Stimulated activated CD8-positive, alpha-beta memory T cell treated with anti-CD3 and anti-CD28 coated beads, Interleukin-15, amount 100 ng/mL, for 48 hours (primary cell): ENCODE data around the gene PPP1R2.

ENCODE experiments used
- DNase-seq, 2 donors: peaks; one replicate each; pipeline ENCODE4 v3.0.0-alpha.2; 2020; ENCODE audit warnings: low read depth in 2 of 2

PPP1R2 gene

DNA sequence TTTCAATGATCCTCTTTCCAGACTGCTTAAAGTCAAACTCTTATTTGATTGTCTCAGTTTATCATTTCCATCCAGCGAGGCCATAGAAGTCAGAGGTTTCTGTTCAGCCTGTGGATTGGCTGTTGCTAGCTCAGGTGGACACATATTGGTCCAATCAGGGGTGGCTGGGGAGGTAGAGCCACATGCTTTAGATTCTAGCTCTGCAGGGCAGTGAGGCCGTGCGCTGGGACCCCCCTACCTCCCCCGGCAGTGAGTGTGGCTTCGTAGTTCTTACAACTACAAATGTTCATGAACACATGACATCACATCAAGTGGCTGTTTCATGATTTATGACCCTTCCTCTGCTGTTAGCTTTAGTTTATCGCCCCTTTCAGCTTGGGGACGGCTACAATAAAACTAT is 22.6 kb upstream of the PPP1R2 start:
- DNase-seq = no peak

- no peak for DNase-seq
Measured at GRCh38 chr3:195563317-195563716, 20.2 kb upstream of the PPP1R2 start.

DNA sequence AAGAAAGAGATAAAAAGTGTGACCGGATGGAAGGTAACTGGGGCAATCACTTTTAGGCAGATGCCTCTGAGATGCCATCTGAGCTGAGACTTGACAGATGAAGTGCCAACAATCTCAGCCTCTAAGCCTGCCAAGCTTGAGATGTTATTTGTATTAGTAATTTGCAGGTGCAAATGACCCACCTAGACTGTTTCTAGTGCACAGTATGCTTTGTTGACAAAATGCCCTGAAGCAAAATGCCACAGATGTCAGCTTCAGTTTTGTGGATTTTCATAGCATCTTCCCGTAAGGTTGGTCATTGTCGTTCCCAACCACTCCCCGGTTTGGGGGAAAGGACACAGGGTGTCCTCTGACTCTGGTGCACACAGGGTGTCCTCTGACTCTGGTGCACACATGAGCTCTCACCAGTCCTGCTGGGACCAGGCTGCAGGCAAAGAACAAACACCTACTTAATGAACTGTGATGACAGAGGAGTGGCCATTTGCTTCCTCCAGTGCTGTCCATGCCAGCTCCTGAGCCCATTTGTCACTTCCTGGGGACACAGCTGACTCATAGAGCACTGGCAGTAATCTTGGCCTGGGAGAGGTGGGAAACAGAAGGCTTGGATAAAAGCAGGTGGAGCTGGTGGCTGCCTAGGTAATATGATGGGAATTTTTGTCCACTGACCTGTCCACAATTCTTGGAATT is 16.7 kb upstream of the PPP1R2 start:
- DNase-seq = no peak

DNA sequence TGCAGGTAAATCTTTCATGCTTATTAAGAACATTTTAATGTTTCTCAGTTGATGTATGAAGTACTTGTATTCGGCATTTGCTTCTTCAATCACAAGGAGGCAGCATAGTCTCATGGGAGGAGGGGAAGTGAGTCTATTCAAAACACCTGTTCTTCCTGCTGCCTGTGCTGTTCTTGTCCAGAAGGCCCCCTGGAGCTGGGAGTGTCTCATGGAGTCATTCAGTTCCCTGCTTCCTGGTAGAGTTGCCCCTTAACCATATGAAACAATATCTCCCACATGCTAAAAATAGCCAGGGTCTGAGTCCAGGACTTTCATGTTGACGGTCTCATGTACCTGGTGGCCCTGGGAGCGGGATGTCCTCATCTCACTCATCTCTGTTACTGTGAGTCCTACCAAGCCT is 15.5 kb upstream of the PPP1R2 start:
- DNase-seq = no peak

GRCh38 chr3:195557322-195557721 is 14.2 kb upstream of the PPP1R2 start:
- DNase-seq = no peak

DNA sequence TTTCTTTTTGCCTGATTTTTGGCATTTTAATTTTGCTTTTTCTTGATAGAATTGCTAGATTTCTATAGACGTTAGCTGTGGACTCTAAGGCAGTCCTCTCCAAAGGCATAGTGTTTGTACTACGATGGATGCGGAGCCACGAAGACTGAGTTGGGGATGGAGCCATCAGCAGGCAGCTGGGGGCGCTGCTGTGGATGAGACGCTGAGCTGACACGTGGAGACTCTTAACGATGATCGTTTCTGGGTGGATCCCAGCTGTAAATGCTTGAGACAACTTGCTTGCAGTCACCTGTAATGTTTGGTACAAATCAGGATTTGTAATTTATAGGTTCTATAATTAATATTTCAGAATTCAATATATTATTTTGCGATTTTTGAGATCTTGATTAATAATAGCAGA is 13.3 kb upstream of the PPP1R2 start:
- DNase-seq = no peak

DNA sequence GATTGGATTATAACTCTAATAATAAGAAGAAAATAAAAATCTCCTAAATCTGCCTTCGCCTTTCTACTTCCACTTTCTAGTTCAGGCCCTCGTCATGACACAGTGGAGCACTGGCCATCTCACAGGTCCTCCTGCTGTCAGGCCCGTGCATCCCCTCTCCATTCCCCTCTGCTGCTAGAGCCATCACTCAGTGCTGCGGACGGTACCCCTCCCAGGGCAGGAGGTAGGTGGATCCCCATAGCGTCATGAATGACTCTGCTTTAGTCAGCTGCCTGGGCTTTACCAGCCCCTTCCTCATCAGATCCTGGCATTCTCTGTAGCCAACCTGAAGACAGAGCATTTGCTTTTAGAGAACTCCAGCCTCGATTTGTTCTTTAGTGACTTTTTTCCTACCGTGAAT is 12.0 kb upstream of the PPP1R2 start:
- DNase-seq = no peak

DNA sequence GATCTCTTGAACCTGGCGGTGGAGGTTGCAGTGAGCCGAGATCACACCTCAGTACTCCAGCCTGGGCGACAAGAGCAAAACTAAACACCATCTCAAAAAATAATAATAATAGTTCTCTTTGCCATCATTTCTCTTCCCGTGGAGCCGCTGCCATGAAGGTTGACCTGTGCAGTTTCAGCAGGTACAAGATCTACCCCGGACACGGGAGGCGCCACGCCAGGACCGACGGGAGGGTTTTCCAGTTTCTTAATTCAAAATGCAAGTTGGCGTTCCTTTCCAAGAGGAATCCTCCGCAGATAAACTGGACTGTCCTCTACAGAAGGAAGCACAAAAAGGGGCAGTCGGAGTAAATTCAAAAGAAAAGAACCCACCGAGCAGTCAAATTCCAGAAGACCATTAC is 11.3 kb upstream of the PPP1R2 start:
- DNase-seq = no peak

- no peak for DNase-seq
Measured at GRCh38 chr3:195553268-195553667, 10.1 kb upstream of the PPP1R2 start.

GRCh38 chr3:195551381-195551978 is 8.4 kb upstream of the PPP1R2 start:
- DNase-seq = no peak

- no peak for DNase-seq
Measured at GRCh38 chr3:195550723-195551122, 7.6 kb upstream of the PPP1R2 start.

- DNase-seq = peak; percentile 55 to 63
Measured at GRCh38 chr3:195549931-195550519, 6.9 kb upstream of the PPP1R2 start.

DNA sequence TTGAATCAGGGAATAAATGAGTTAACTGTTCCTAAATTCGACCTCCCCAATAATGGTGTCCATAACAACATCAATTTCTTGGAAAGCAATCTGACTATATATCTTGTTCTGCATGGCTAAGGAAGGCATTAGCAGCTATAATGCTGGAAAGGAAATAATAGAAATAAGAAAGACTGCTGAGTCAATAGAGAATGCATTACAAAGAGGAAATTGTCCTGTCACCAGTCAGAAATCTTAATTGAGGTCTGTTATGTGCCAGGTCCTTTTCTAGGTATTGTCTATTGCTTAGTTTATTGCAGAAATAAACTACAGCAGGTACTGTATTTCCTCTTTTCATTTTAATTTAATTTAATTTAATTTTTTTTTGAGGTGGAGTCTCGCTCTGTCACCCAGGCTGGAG is 5.9 kb upstream of the PPP1R2 start:
- no peak for DNase-seq

GRCh38 chr3:195548501-195548900 is 5.4 kb upstream of the PPP1R2 start:
- DNase-seq = no peak

DNA sequence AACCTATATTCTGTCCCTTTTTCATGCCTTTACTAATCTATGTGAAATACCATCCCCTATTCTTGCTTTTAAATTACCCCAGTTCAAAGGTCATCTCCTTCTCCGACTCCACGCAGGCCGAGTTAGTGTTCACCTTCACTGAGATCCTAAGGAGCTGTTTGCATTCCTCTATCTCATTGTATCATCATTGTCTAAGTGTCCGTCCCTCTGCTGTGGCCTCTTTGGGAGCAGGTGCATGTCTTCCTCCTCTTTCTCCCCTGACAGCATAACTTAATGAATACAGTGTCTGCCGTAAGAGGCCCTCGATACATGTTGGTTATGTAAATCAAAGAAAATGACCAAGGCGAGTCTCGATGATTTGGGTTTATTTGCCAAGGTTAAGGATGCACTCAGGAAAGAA is 4.9 kb upstream of the PPP1R2 start:
- no peak for DNase-seq

DNA sequence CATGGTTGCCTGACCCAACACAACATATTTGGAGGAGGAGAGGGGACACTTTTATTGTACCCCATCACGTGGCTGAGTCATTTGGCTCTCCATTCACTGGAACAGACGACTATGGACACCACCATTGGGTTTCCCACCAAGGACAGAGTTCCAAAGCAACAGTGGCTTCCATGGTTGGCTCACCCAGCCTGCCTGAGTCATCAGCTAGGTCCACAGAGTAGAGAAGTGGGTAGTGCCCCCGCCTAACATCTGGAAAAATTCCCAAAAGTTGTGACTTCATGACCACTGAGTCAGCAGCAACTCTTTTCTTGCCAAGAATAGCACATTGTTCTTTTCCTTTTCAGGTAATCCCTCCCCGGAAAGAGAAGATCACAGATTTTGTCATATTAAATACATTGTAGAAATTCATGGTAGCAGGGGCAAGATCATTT is 3.0 kb upstream of the PPP1R2 start:
- no peak for DNase-seq

- no peak for DNase-seq
Measured at GRCh38 chr3:195544634-195545033, 1.5 kb upstream of the PPP1R2 start.

- DNase-seq = no peak
Measured at GRCh38 chr3:195544230-195544536, 1.1 kb upstream of the PPP1R2 start.

- no peak for DNase-seq
Measured at GRCh38 chr3:195543500-195544229, 540 bp upstream of the PPP1R2 start.

GRCh38 chr3:195542316-195542697 is 818 bp downstream of the PPP1R2 start:
- DNase-seq = no peak

DNA sequence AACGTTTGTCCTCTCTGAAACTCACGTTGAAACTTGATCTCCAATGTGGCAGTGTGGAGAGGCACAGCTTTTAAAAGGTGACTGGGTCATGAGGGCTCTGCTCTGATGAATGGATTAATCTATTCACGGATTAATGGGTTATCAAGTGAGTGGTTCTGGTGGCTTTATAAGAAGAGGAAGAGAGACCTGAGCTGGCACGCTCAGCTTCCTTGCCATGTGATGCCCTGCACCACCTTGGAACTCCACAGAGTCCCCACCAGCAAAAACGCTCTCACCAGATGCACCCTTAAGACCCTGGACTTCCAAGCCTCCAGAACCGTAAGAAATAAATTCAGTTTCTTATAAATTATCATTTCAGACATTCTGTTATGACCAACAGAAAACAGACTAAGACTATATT is 2.6 kb downstream of the PPP1R2 start:
- no peak for DNase-seq

DNA sequence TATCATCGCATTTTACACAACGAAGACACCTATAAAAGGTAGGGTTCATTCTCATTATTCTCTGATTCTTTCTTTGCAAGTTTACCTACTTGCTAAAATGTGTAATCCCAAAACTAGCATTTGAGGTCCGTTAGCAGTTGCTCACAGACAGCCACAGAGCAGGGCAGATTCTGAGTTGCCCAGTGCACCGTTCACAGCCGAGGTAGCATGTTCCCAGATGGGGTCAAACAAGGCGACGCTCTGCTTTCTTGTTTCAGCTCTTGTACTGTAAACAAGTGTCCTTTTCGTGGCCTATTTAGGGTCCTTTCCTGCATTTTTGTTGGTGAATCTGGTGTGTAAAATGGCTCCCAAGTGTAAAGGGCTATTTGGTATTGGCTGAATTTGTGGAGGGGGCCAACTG is 3.1 kb downstream of the PPP1R2 start:
- peak in 1 of 2 donors; percentile 33 for DNase-seq

GRCh38 chr3:195539479-195539878 is 3.6 kb downstream of the PPP1R2 start:
- DNase-seq = no peak
